NB4 (cell line): ENCODE measurements around the gene SLFNL1.

Experiments used
- MAX ChIP-seq: IDR thresholded peaks from 2 replicates; pipeline ENCODE4 v1.6.1; 2011; ENCODE audit warnings: low read depth, low read length
- POLR2A ChIP-seq: IDR thresholded peaks from 2 replicates; pipeline ENCODE4 v1.6.1; 2011; ENCODE audit warnings: mild to moderate bottlenecking; ENCODE audit not compliant: insufficient read length; ENCODE audit errors: extremely low read depth
- TF ChIP-seq, protein P1 (sequence below): IDR thresholded peaks from one replicate; pipeline ENCODE4 v1.5.1; 2012; ENCODE audit warnings: low read depth, low read length

DNA sequence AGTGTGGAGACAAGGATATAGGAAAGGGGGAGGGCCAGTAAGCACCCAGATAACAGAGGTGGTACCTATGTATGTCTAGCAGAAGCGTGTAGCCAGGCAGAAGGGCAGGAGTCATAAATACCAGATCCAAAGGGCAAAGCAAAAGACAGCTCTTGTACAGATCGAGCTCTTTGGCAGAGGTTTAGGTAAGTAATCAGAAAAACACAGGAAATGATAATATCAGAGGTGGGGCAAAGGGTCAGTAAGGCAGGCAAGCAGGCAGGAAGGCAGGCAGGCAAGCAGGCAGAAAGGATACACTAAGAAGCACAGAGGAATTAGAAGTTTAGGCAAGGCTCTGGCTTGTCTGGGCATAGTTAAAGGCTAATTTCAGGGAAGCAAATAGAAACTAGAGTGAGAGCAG, 22.7 kb upstream of the SLFNL1 start:
- TF ChIP-seq, protein P1, sequence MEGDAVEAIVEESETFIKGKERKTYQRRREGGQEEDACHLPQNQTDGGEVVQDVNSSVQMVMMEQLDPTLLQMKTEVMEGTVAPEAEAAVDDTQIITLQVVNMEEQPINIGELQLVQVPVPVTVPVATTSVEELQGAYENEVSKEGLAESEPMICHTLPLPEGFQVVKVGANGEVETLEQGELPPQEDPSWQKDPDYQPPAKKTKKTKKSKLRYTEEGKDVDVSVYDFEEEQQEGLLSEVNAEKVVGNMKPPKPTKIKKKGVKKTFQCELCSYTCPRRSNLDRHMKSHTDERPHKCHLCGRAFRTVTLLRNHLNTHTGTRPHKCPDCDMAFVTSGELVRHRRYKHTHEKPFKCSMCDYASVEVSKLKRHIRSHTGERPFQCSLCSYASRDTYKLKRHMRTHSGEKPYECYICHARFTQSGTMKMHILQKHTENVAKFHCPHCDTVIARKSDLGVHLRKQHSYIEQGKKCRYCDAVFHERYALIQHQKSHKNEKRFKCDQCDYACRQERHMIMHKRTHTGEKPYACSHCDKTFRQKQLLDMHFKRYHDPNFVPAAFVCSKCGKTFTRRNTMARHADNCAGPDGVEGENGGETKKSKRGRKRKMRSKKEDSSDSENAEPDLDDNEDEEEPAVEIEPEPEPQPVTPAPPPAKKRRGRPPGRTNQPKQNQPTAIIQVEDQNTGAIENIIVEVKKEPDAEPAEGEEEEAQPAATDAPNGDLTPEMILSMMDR = no peak
- TF ChIP-seq POLR2A = no peak
- no peak for TF ChIP-seq MAX
